Activated T-cell treated with anti-CD3 and anti-CD28 coated beads for 48 hours (primary cell): ENCODE measurements around the gene LRRC8D.

Experiments
- DNase-seq: peaks from one replicate; pipeline ENCODE4 v3.0.0-alpha.2; 2020; ENCODE audit warnings: low read depth

Gene LRRC8D

DNA sequence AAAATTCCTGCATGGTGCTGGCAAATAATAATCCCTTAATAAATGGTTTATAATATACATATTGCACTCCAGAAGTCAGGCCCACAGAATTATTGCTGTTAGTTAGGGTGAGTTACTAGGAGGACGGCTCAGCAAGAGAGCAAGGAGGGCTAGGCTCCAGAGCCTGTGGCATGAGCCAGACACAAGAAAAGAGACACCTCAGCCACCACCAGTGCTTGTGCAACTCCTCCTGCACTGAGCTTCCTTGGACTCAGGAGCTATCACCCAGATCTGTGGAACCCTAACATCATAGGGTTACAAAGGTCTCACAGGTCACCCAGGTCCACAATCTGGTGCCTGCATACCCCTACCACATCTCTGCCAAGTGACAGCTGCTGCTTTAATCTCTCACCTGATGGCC lies 12.8 kb upstream of the LRRC8D start:
- no peak for DNase-seq

DNA sequence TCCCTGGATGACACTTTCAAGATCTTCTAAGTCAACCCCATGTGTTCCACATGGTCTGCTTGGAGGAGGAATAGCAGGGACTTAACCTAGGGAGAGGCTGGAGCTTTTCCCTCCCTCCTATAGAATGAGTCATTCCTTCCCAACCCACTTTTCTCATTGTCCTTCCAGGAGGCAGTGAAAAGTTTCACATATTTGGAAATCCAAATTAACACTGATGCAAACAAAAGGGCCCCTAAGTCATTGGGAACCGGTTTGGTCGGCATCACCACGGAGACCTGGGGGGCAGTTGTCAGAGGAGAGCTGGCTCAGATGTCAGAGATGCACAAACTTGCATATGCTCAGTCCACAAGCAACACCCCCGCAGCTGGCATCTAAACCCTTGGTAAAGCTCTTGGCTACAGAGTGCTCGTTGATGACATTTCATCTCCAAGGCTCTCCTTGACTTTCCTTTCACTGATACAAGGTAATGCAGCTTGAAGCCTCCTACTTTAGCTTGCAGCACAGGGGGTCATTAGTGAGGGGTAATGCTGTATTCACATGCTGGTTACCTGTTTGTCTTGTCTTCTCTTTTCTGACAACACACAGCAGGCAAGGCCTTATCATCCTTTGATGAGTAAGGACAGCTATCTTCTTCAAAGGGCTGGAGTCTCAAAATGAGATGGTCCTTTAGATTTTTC lies 12.3 kb upstream of the LRRC8D start:
- no peak for DNase-seq

DNA sequence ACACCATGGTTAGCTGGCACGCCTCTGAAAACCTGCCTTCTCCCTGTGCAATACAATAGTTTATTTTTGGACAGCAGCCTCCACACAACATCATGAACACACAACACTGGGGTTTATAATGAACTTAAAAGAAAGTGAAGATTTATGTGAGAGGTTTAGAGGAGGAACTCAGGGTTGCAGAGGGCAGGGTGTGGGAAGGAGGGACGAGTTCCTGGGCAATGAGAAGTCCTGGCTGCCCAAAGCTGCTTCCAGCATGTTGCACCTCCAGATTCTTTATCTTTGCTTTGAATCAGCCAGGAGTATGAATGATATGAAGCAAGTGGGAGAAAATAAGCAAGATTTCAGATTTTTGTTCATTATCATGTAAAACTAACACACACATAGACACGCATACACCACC lies 11.3 kb upstream of the LRRC8D start:
- DNase-seq: no peak

DNA sequence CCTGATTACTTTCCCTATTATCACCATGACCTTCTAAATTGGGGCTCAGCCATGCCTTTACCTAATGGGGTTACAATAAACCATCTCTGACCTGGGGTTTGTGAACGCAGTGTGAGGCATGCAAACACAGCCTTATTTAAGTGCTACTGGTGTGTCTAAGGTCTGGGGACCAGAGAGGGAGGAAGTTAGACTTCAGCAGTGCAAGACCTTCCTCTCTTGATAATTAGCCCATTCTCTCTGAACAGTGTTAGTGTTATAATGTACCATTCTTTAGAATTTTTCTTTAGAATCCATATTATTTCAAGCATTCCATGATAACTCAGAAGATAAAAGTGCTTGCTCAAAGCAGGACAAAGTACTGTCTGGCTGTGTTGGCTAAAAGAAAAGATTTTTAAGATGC lies 10.5 kb upstream of the LRRC8D start:
- DNase-seq: no peak

DNA sequence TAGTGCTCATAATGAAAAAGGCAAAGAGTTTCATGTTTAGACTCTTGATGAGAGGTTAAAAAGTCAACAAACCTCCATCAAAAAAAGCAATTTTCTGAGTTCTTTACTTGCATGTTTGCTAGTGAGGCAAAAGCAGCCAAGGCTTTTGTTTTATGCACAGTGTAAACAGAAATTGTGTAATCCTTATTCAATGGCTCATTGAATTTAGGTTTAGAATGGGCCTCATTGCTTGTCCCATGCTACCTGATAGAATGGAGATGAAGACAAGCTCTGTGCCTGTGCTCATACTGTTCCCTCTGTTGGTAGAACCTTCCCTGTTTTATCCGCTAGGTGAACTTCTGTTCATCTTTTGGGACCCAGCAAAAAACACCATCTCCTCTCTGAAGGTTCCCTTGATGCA lies 10.0 kb upstream of the LRRC8D start:
- DNase-seq: no peak

DNA sequence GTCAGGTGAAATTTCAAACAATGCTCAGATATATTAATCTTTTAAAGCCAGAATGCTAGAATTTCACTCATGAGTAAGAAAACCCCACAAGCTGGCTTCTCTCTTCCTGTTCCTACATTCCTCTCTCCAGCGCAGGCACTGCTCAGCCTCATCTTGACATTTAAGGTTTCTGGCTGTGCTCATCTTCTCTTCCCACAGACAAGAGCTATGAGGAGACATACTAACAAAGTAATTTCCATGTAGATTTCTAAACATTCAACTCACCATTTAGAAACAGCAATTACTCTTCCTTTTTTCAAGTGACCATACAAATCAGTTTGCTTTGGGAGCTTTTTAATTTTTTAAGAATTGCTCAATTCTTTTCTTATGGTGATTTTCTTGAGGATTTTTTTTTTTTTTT lies 7.8 kb upstream of the LRRC8D start:
- no peak for DNase-seq

DNA sequence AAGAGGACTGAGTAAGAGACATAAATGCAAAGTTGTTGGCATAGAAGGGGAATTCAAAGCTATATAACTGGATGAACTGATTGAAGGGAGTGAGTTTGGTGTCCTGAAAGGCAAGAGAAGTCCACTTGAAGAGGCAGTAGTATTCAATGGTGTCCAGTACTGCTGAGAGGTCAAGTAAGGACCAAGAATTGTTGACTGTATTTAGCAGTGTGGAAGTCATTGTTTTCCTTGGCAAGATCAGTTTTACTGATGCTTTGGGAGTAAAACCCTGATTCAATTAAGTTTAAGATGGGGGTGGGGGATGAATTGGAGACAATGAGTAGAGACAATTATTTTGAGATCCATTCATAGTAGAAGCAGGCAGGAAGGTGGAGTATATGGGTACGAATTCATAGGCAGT lies 5.8 kb upstream of the LRRC8D start:
- no peak for DNase-seq

DNA sequence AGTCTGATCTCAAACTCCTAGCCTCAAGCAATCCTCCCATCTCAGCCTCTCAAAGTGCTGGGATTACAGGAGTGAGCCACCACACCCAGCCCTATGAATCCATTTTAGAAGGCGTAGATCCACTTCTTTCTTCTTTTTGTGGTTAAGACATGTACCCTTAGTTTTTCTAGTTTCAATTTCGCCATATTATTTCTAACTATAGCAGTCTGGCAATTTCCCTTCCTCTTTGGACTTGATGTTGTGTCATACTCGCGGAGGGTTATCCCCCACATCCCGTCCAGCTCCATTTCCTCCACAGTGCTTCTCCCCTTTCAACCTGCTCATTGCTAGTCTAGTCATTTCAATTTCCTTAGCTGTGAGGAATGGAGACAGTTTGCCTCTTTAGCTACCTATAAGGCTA lies 5.2 kb upstream of the LRRC8D start:
- DNase-seq: no peak

DNA sequence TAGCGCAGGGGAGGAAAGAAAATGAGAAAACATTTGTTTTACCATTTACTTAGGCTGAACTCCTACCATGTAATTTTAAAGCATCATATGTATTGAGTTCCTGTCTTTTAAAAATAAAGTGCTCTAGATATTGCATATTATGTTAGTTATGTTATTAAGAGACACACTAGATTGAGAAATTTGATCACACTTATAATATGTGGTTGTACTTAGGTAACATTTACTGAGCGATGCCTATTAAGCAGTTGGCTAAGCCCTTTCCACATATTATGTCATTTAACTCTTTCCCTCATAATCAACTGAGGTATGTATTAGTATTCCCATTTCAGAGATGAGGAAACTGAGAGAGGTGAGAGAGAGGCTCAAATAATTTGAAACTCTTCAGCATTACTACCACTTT lies 4.5 kb upstream of the LRRC8D start:
- DNase-seq: no peak

DNA sequence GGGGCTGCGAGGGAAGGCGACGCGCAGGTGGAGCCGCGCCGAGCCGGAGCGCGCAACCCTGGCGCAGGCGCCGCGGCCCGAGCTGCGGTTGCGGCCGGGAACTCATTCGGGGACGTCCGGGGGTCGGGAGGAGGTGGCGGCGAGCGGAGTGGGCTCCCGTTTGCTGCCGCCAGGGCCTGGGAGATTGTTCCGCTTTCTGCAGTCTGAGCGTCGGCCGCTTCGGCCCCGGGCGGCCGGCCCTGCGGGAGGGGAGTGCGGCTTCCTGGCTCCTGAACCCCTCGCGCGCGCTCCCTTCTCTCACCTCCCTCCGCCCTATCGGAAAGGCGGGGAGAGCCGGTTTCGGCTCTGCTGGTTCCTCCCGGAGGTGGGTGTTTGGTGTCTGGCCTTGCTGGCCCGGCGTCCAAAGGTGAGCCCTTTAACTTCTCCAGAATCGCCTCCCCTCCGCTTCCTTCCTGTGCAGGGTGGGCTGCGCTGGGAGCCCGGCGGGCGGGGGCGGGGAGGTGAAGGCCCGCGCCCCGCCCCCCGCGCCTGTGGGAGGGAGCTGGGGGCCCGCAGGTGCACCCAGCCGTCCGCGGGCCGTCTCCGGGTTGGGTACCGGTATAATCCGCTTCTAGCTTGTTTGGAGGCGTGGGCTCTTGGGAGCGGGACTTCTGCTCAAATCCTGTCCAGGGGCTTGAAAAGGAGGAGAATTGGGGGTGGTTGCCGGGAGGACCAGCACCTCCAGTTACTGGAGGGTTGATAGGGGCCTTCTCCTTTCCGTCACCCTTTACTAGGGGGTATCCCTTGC lies 683 bp downstream of the LRRC8D start:
- DNase-seq: peak; percentile 49

DNA sequence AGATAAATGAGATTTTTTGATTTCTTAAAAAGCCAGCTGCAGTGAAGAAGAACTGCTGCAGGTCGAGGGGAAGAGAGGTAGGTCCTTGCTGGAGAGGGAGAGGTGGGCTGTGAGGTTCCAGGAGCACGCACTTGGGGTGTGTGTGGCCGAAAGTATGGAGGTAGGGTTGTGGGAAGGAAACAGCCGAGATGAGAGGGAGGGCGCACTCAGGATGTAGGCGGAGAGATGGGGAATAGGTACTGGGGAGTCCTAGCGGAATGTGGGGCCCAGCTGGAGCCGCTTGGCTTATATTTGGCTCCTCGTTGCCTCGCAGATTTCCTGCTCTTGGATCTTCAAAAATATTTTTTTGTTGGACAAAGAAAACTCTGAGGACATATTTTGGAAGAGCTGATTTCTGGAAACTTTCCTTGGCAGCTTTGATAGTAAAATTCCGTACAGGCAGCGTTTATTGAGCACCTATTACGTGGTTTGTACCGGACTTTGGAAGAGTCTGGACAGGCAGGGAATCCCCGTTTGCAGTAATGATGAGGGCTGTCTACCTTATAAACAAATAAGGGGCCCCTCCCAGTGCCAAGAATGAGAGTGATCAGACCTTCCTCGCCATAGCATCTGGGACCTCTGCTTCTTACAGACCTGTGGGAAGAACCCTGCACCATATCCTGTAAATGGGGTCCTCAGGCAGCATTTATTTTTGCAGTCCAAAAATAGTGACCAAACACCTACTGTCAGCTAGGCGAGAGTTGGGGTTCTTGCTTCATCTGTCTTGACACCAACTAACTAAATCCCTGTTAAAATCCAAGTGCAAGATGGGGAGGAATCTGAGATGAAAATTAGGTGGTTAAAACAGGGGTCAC lies 1.5 kb downstream of the LRRC8D start:
- no peak for DNase-seq

DNA sequence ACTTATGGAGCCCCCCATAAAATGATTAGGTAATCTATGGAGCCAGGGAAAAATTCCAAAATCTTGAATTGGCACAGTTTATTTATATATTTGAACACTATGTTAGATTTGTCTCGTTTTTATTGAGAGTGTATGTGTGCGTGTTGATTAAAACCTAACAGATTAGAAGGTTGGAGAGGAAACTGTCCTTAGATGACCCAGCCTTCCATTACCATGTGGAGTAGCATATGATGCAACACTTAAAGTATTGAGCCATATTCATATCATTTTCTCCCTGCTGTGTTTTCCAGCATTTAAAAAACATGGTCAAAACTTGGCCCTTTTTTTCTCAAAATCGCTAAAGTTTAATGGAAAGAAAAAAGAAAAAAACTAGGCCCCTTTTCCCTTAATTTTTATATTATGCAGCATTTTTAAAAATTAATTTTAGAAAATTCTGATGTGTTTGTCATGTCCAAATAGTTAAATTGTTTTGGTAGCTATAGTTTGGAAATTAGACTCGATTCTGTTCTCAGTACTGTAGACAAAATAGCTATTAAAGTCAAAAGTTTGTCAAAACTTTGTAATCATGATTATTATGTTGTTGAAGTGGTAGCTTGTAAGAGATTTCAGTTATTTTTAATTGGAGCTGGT lies 2.3 kb downstream of the LRRC8D start:
- no peak for DNase-seq

DNA sequence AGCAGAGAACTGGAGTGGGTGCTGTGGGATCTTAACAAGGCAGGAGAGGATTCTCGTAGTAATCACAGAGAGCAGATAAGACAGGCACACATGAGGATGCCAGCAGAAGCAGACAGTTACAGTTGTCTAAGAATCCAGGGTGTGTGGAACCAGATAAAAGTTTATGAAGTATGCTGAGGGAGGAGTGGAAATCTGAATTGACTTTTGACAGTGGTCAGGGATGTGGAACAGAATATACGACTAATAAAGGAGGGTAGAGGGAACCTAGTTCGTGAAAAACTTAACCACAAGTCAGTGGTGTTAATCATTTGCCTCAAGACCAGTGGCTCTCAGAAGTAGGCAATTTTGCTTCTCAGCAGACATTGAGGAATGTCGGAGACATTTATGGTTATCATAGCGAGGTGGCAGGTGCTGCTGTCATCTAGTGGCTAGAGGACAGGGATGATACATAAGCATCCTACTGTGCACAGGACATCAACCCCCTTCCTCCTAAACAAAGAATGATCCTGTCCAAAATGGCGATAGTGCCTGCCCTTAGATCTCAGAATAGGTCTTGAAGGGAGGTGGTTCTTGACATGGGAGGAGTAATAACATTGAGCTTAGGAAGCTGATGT lies 3.0 kb downstream of the LRRC8D start:
- DNase-seq: no peak

DNA sequence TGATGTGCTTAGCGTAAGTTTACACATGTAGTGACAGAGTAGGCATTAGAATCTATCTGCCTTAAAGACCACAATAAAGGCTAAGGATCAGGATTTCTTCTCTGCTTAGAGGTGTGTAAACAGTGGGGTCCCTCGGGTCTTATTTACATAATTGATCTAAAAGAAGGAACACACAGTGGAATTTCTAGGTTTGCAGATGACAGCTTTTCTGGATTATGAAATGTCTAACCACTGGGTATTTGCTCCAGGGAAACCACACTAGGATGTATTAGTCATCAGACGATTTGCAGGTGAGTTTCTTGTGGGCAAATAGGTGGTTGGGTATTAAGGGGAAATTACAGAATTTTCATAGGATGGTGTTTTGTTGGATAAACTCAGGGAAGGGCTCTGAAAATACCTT lies 5.8 kb downstream of the LRRC8D start:
- DNase-seq: no peak

DNA sequence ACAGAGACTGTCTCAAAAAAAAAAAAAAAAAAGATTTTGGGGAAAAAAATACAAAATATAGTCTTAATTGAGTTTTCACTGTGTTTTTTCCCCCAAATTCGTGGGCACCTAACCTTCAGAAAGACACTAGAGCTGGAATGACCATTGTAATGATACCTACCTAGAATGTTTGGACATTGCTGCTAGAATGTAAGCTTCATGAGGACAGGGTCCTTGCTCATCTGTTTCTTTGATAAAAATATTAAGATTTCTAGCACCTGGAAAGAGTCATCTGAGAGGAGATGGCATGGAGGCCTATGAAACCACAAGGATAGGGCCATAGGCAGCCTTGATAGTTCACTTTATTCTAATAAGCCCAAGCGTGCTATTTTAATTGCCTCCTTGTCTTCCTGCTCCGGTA lies 6.5 kb downstream of the LRRC8D start:
- DNase-seq: no peak

DNA sequence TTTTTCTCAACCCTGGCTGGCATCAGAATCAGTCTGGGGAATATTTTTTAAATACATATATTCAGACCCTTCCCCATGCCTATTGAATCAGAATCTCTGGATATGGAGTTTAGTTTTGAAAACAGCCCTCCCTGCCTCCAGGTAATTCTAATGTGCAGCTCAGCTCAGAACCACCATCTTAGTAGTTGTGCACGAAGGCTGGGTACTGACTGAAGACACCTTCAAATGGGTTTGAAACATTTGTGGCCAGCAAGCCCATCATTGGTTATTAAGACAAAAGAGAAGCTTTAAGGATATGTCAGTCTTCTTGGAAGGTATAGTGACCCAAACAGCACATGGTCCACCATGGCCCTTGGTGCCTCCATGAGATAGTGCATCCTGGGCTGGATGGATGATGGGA lies 7.1 kb downstream of the LRRC8D start:
- DNase-seq: no peak

DNA sequence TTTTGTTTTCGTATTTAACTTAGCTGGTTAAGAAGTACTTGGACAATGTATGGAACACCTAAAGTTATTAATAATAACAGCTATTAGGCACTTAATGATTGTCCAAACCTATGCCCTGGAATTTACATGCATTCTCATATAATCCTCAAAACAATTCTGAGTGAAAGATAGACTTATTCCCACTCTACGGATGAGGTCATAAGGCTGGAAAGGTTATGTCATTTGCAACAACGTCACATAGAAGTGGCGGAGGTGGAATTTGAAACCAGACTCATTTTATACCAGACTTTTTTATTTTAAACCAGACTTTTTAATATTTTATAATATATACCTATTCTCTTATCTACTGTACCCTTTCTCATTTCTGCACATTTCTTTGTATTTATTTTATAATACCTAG lies 8.4 kb downstream of the LRRC8D start:
- DNase-seq: no peak

DNA sequence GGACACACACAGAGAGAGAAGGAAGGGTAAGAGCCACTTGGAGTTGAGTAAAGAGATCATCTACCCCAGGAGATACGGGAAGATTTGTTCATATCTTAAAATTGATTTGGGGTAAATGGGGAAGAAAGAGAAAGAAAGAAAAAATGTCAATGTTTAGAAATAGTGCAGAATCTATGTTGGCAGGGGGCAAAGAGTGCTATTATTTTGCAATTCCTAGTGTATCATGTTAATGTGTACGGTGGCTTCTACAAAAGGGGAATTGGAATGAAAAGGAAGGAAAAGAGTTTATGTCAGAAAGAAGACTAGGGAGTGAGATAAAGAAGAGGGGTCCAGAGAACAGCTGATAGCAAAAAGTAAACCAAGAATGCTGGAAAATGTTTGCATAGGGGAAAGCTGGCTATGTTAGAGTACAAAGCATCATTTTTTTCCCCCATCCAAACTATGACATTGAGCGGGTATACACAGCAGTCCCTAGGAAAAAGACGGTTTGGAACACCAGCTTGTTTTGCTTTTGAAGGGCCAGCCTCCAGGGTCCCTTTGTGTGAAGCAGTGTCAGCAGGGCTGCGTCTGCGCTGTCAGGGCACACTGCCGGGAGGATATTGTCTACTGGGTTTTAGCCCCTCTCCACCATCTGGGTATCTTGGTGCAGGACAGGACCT lies 10.8 kb downstream of the LRRC8D start:
- no peak for DNase-seq

DNA sequence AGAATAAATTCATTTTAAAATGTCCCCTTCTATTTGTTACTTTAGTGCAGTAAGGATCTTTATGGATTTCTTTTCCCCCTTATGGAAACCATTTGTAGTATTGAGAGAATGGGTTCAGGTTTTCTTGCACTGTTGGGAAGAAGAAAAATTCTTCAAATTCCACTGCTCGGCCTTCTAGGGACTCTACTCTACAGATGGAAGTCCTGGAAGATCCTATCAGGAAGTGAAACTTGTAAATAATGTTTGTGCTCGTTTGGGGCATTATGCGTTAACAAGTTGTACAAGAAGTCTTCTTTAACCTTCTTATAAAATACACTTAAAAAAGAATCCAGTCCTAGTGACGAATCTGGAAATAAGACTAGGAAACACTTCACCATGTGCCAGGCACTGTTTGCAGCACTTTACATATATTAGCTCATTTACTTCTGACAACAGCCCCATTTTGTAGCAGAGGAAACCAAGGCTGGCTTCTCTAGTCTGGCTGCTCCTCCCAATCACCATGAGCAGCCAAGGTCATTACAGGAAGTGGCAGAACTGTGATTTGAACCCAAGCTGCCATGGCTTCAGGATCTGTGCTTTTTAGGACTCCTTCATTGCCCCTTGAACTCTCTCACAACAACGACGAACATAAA lies 11.8 kb downstream of the LRRC8D start:
- no peak for DNase-seq

DNA sequence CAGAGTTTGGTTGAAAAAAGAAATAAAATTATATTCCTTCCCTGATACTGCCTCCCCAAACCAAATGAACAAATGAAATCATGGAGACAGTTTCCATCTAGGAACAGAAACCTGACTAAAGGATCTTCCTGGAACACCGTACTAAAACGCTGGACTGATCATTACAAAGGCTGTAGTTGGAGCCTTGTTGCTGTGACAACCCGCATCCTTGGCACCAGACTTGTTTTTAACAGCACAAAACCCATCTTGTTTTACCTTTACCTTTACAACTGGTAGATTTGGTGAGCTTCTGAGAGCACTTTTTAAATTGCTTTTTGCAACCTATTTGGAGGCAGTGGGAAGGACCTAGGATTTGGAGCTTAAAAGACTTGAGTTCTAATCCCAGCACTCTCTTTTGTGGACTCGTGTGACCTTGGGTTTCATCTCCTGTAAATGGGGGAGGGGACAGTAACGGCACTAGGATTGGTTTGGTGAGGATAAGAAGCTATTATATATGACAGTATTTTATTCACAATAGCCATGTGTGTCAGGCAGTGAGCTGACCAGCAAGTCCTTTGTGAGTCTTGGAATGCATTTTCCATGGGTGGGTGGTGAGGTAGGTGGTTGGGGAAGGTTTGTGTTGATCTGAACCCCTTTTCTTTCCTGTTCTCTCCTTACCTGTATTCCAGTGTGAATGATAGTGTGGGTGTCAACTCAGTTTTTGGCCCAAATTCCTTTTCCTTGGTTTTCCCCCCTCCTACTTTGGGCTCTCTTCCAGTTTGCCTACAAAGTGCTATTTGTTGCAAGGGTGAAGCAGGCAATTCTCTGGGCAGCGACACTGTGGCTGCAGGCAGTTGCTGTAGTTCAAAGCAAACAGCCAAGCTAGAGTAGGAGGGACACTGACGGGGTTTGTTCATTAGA lies 12.6 kb downstream of the LRRC8D start:
- DNase-seq: no peak
